Astrocyte (in vitro differentiated cells and primary cell): ENCODE measurements around the gene QSOX2. TPM values are rescaled to one million over a fixed set of nuclear protein-coding genes. Genes with fewer than 3 reads are reported as not detected.

ENCODE experiments used
- DNase-seq: peaks from one replicate; pipeline ENCODE4 v3.0.0-alpha.2; 2010; ENCODE audit warnings: low read depth
- FAIRE-seq: peaks from 2 replicates; lab custom pipeline; 2011; peaks lifted over from hg19 to GRCh38; lab: Jason Lieb, UNC
- H2AFZ ChIP-seq: 2 replicates; pipeline ENCODE4 v1.6.0; 2012; ENCODE audit warnings: low read depth, low read length, inconsistent platforms
- H3K27ac ChIP-seq: 2 replicates; pipeline ENCODE4 v1.5.1; 2011; ENCODE audit warnings: low read depth, low read length, inconsistent platforms
- H3K27me3 ChIP-seq: 2 replicates; pipeline ENCODE4 v1.6.0; 2011; ENCODE audit warnings: low read length, inconsistent platforms; ENCODE audit not compliant: insufficient read depth
- H3K36me3 ChIP-seq: 2 replicates; pipeline ENCODE4 v1.5.1; 2011; ENCODE audit warnings: low read length, inconsistent platforms; ENCODE audit not compliant: insufficient read depth
- H3K4me1 ChIP-seq: 2 replicates; pipeline ENCODE4 v1.5.1; 2011; ENCODE audit warnings: low read length, inconsistent platforms; ENCODE audit not compliant: insufficient read depth
- H3K4me2 ChIP-seq: 2 replicates; pipeline ENCODE4 v1.6.0; 2012; ENCODE audit warnings: low read length, inconsistent platforms
- H3K4me3 ChIP-seq: 2 replicates; pipeline ENCODE4 v1.5.1; 2011; ENCODE audit warnings: low read depth, mild to moderate bottlenecking, low read length, inconsistent platforms; ENCODE audit not compliant: insufficient read depth
- H3K79me2 ChIP-seq: 2 replicates; pipeline ENCODE4 v1.6.0; 2012; ENCODE audit warnings: mild to moderate bottlenecking, low read length, inconsistent platforms; ENCODE audit not compliant: insufficient read depth
- H3K9ac ChIP-seq: 2 replicates; pipeline ENCODE4 v1.6.0; 2012; ENCODE audit warnings: mild to moderate bottlenecking, low read length, inconsistent platforms
- H3K9me3 ChIP-seq: 2 replicates; pipeline ENCODE4 v1.5.1; 2012; ENCODE audit warnings: low read depth, mild to moderate bottlenecking, low read length, inconsistent platforms; ENCODE audit not compliant: insufficient read depth
- H4K20me1 ChIP-seq: 2 replicates; pipeline ENCODE4 v1.6.0; 2012; ENCODE audit warnings: low read length, inconsistent platforms; ENCODE audit not compliant: insufficient read depth
- H3K27ac Mint-ChIP-seq: one replicate; pipeline ENCODE4 v1.8.0; 2021; ENCODE audit warnings: mild to moderate bottlenecking, mixed read lengths; ENCODE audit not compliant: unreplicated experiment
- H3K27me3 Mint-ChIP-seq: one replicate; pipeline ENCODE4 v1.8.0; 2021; ENCODE audit warnings: low read depth, mixed read lengths; ENCODE audit not compliant: unreplicated experiment
- H3K36me3 Mint-ChIP-seq: one replicate; pipeline ENCODE4 v1.8.0; 2021; ENCODE audit warnings: low read depth, mixed read lengths; ENCODE audit not compliant: unreplicated experiment
- H3K4me1 Mint-ChIP-seq: one replicate; pipeline ENCODE4 v1.8.0; 2021; ENCODE audit warnings: low read depth, mixed read lengths; ENCODE audit not compliant: unreplicated experiment
- H3K4me3 Mint-ChIP-seq: one replicate; pipeline ENCODE4 v1.8.0; 2021; ENCODE audit warnings: mild to moderate bottlenecking, moderate library complexity, mixed read lengths; ENCODE audit not compliant: unreplicated experiment
- H3K9me3 Mint-ChIP-seq: one replicate; pipeline ENCODE4 v1.8.0; 2021; ENCODE audit warnings: mild to moderate bottlenecking, mixed read lengths; ENCODE audit not compliant: unreplicated experiment
- CTCF ChIP-seq: IDR thresholded peaks from 2 replicates; pipeline ENCODE4 v1.5.1; 2011; ENCODE audit warnings: low read depth, mild to moderate bottlenecking, inconsistent platforms, low read length, moderate library complexity; ENCODE audit not compliant: insufficient read depth
- EZH2 ChIP-seq: IDR thresholded peaks from 2 replicates; pipeline ENCODE4 v1.6.1; 2012; ENCODE audit warnings: mild to moderate bottlenecking, low read length, inconsistent platforms; ENCODE audit not compliant: insufficient read depth
- total RNA-seq: library from RNA; stranded (reverse); gene quantifications from 2 replicates; pipeline ENCODE4 v1.2.1, GENCODE V29; 2021

The QSOX2 gene
- total RNA-seq, 1 donor from 2014 or later, result 20.4 TPM

GRCh38 chr9:136182850-136183422, 62.7 kb downstream of the QSOX2 start:
- Mint-ChIP-seq H3K36me3 (no peaks in the 10 kb centered on the region), H3K9me3 (no peaks in the 10 kb centered on the region), H3K4me1 (no peaks in the 10 kb centered on the region), H3K27ac (no peak overlapping the region), H3K4me3 (no peak overlapping the region), H3K27me3 (peaks cover 50% of the 10 kb centered on the region)
- H2AFZ ChIP-seq, result no peak overlapping the region
- H3K79me2 ChIP-seq, result no peaks in the 10 kb centered on the region
- H3K9me3 ChIP-seq, result no peaks in the 10 kb centered on the region
- H3K4me1 ChIP-seq, result no peaks in the 10 kb centered on the region
- no peak overlapping the region for H3K9ac ChIP-seq
- H3K36me3 ChIP-seq, result no peaks in the 10 kb centered on the region
- DNase-seq (no peak), FAIRE-seq (no peak)
- H4K20me1 ChIP-seq, result no peaks in the 10 kb centered on the region
- no peak overlapping the region for H3K4me2 ChIP-seq
- no peak for TF ChIP-seq EZH2
- no peak for TF ChIP-seq CTCF
- H3K27me3 ChIP-seq, result peaks cover 6% of the 10 kb centered on the region
- H3K27ac ChIP-seq, result no peak overlapping the region
- no peak overlapping the region for H3K4me3 ChIP-seq

DNA sequence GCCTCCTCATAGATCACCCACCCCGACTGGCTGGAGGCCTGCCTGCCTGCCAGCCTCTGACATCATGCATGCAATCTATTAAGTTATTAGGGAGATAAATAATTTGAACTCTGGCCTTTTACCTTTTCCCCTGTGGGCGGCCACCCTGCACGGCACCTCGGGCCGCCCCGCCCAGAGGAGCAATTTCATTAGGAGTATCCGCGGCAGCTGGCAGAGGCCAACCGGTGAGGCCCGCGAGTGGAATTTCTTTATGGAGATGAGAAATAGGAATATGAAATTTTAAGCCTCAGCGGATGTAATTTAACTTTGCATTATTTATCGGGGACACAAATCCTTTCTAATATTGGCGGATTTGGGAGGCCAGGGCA, 63.2 kb downstream of the QSOX2 start:
- H3K4me1 ChIP-seq, result no peaks in the 10 kb centered on the region
- H3K4me3 ChIP-seq, result no peak overlapping the region
- FAIRE-seq (no peak), DNase-seq (no peak)
- no peaks in the 10 kb centered on the region for H4K20me1 ChIP-seq
- peaks cover 6% of the 10 kb centered on the region for H3K27me3 ChIP-seq
- H3K4me2 ChIP-seq, result no peak overlapping the region
- Mint-ChIP-seq H3K9me3 (no peaks in the 10 kb centered on the region), H3K27ac (no peak overlapping the region), H3K27me3 (peaks cover 49% of the 10 kb centered on the region), H3K36me3 (no peaks in the 10 kb centered on the region), H3K4me3 (no peak overlapping the region), H3K4me1 (no peaks in the 10 kb centered on the region)
- H3K9me3 ChIP-seq, result no peaks in the 10 kb centered on the region
- no peaks in the 10 kb centered on the region for H3K36me3 ChIP-seq
- H3K9ac ChIP-seq, result no peak overlapping the region
- H2AFZ ChIP-seq, result no peak overlapping the region
- H3K79me2 ChIP-seq, result no peaks in the 10 kb centered on the region
- no peak overlapping the region for H3K27ac ChIP-seq
- TF ChIP-seq CTCF, result no peak
- TF ChIP-seq EZH2, result no peak

DNA sequence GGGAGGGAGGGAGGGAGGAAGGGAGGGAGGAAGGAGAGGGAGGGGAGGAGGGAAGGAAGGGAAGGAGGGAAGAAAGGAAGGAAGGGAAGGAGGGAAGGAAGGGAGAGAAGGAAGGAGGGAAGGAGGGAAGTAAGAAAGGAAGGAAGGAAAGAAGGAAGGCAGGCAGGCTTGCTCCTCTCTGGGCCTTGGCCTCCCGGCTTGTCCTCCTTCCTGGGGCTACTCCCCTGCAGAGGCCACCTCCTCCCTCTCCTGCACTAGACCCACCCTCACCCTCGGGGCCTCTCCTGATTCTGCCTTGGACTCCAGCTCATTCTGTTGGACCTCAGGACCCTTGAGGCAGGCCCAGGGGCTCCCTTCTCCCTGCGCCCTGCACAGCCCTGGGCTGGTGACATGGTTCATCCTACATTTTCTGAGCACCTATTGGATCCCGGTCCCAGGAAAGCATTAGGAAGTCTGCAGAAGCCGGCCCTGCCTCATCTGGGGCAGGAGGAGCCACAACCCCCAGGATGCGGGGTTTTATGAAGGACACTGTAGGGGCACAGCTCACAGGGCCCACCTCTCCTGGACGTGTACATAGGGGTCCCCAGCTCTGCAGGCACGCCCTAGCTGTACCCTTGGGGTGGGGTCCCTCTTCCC, 63.7 kb downstream of the QSOX2 start:
- H3K4me1 Mint-ChIP-seq, result no peaks in the 10 kb centered on the region
- Histone ChIP-seq H3K9me3 (no peaks in the 10 kb centered on the region), H3K27me3 (peaks cover 4% of the 10 kb centered on the region), H3K27ac (no peak overlapping the region), H3K79me2 (no peaks in the 10 kb centered on the region), H3K4me1 (no peaks in the 10 kb centered on the region), H2AFZ (no peak overlapping the region), H4K20me1 (no peaks in the 10 kb centered on the region), H3K4me3 (no peak overlapping the region), H3K4me2 (no peak overlapping the region), H3K36me3 (no peaks in the 10 kb centered on the region), H3K9ac (no peak overlapping the region)
- H3K9me3 Mint-ChIP-seq, result no peaks in the 10 kb centered on the region
- TF ChIP-seq CTCF (no peak), EZH2 (no peak)
- no peak overlapping the region for H3K27ac Mint-ChIP-seq
- DNase-seq (no peak), FAIRE-seq (no peak)
- no peak overlapping the region for H3K4me3 Mint-ChIP-seq
- peaks cover 48% of the 10 kb centered on the region for H3K27me3 Mint-ChIP-seq
- no peaks in the 10 kb centered on the region for H3K36me3 Mint-ChIP-seq
